Mesodermal cell (in vitro differentiated cells): ENCODE data around the gene LAMA3.

Experiments
- H3K27ac ChIP-seq: 2 replicates; pipeline ENCODE4 v1.7.0; 2013; ENCODE audit warnings: mild to moderate bottlenecking, low read depth, low read length, moderate library complexity; ENCODE audit not compliant: severe bottlenecking
- H3K36me3 ChIP-seq: 2 replicates; pipeline ENCODE4 v1.7.1; 2013; ENCODE audit warnings: mild to moderate bottlenecking, low read length, moderate library complexity; ENCODE audit not compliant: control insufficient read depth, insufficient read depth
- H3K4me1 ChIP-seq: one replicate; pipeline ENCODE4 v1.7.1; 2013; ENCODE audit warnings: mild to moderate bottlenecking, low read length; ENCODE audit not compliant: insufficient read depth, control insufficient read depth, poor library complexity, severe bottlenecking
- H3K4me3 ChIP-seq: 2 replicates; pipeline ENCODE4 v1.7.0; 2013; ENCODE audit warnings: low read length, control low read depth, mild to moderate bottlenecking; ENCODE audit not compliant: insufficient read depth, poor library complexity, severe bottlenecking; ENCODE audit errors: extremely low read depth
- H3K9me3 ChIP-seq: 2 replicates; pipeline ENCODE4 v1.7.1; 2013; ENCODE audit warnings: mild to moderate bottlenecking, low read length, moderate library complexity; ENCODE audit not compliant: control insufficient read depth
- WGBS, 2 experiments: methylation state at CpG; one replicate each; pipeline ENCODE4 v1.1.5; 2013; ENCODE audit warnings: missing lambda C conversion rate in 2 of 2; ENCODE audit not compliant: insufficient coverage in 2 of 2; 5-methylcytosine and 5-hydroxymethylcytosine counted together

Gene LAMA3

DNA sequence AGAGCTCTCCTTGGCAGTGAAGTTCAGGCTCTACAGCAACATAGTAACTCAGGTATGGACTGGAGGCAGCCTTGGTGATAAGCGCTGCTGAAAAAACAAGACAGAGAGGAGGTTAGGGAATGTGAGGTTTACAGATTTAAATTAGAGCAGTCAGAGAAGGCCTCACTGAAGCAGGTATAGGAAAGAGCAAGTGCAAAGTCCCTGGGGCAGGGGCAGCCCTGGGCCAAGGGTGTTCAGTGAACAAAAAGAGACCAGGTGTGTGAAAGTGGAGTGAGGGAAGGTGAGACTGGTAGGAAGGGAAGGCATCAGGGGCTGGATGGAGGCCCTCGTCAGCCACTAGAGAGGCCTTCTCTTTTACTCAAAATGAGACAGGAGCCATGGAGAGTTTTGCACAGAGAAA lies 89.6 kb downstream of the LAMA3 start:
- H3K4me1 ChIP-seq, result peaks cover 12% of the 10 kb centered on the region
- WGBS, 2 experiments, result 100% methylated on average over 1 of the region's 2 CpGs
- no peak overlapping the region for H3K4me3 ChIP-seq
- no peak overlapping the region for H3K27ac ChIP-seq
- H3K9me3 ChIP-seq, result no peaks in the 10 kb centered on the region
- no peaks in the 10 kb centered on the region for H3K36me3 ChIP-seq

DNA sequence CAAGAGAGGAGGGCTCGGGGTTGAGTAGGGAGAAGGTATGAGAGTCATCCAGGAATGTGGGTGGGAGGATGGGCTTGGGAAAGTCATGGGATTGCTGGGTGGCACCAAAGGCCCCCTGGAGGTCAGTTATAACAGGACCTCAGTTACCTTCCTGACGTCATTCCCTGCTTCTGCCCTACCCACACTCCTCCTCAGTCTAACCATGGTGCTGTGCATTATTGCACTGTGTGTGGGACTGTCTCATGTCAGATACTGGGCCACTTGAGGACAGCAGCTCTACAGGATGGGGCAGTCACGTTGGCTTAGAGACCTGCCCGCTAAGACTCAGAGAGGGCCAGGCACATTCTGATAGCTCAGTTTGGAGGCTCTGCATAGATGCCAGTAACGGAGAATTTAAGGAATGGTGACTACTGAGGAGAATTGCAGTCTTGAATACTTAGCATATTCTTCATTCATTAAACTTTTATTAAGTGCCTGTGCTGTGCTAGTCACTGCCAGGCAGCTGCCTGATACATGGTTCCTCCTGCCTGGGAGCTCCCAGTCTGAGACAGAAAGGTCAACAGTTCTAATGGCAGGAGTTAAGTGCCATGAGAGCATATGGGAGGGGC lies 90.5 kb downstream of the LAMA3 start:
- H3K9me3 ChIP-seq, result no peaks in the 10 kb centered on the region
- 52 to 83% methylated on average over 3 to 4 of the region's 5 CpGs for WGBS, 2 experiments
- no peaks in the 10 kb centered on the region for H3K36me3 ChIP-seq
- H3K27ac ChIP-seq, result no peak overlapping the region
- peaks cover 12% of the 10 kb centered on the region for H3K4me1 ChIP-seq
- H3K4me3 ChIP-seq, result no peak overlapping the region

DNA sequence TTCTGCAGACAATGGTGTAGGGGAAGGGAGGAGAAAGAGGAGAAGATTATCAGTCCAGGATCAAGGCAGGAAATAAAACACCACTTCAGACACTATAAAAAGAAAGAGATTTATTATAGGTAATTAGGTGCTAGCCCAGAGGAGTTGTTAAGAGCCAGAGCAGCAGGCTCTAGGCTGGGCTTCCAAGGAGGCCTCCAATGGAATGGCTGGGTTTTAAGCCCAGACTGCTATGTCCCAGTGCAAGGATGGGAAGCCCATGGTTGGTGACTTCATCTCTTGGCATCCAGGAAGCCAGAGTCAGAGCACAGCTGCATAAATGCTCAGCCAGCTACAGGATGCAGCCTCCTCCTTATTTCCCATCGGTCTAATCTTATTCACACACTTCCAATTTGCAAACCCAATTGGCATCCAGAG lies 95.6 kb downstream of the LAMA3 start:
- Histone ChIP-seq H3K4me1 (peaks cover 7% of the 10 kb centered on the region), H3K27ac (no peak overlapping the region), H3K4me3 (no peak overlapping the region), H3K9me3 (no peaks in the 10 kb centered on the region), H3K36me3 (no peaks in the 10 kb centered on the region)
- no CpG with 5 or more reads among the region's 1 CpG for WGBS, 2 experiments

DNA sequence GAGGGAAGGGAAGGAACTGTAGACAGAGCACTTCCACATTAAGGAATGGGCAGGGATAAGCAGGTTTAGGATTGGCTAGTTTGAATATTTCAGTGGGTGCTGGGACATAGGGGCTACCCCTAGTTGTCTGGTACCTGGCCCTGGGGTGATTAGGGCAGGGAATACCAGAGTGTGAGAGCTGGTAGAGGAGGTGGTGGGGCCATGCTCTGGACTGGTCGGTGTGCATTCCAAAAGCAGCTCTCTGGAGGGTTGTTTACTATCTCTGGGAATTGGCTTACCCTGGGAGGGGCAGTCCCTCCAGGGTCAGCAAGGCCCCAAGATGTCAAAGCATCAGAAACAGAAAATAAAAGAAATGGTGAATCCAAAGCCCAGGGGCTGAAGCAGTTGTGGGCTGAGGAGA lies 103.8 kb downstream of the LAMA3 start:
- H3K27ac ChIP-seq, result no peak overlapping the region
- WGBS, 2 experiments, result 82% methylated on average over 1 of the region's 1 CpG; no CpG with 5 or more reads in 1 of the 2 experiments
- H3K4me3 ChIP-seq, result no peak overlapping the region
- no peaks in the 10 kb centered on the region for H3K9me3 ChIP-seq
- no peaks in the 10 kb centered on the region for H3K36me3 ChIP-seq
- no peaks in the 10 kb centered on the region for H3K4me1 ChIP-seq

DNA sequence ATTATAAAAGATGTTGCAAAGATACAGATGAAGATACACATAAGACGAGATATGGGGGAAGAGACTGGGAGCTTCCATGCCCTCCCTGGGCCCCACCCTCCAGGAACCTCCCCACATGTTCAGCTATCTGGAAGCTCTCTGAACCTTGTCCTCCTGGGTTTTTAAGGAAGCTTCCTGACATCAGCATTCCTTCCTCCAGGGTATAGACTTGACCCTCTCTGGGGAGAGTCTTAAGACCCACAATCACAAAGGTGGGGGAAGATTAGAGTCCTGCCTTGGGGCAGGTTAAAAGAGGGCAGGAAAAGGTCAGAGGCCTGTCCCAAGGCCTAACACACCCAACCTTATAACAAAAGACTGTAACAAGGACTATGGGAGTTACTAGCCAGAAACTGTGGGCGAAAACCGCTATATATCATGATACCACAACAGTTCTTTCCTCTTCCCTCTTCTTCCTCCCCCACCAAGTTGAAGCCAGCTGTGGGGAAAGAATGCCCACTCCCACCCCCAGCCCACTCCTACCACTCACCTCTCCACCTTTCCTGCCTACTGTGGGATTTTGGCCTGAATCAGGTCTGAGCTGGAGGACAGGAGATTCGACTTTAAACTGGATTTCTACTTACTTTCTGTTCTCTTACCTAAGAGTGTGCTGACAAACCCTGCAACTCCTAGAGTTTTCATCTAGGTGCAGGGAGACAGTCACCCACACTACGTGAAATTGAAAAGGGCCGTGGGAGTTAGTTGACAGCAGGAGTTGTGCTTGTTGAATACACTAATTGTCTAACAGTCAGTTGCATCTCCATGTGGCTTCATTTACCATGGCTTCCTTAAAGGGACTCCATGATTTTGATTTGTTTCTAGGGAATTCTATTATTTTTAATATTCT lies 105.0 kb downstream of the LAMA3 start:
- Histone ChIP-seq H3K27ac (no peak overlapping the region), H3K36me3 (no peaks in the 10 kb centered on the region), H3K4me1 (no peaks in the 10 kb centered on the region), H3K9me3 (no peaks in the 10 kb centered on the region), H3K4me3 (no peak overlapping the region)
- WGBS, 2 experiments, result 86 to 96% methylated on average over 4 to 5 of the region's 6 CpGs

DNA sequence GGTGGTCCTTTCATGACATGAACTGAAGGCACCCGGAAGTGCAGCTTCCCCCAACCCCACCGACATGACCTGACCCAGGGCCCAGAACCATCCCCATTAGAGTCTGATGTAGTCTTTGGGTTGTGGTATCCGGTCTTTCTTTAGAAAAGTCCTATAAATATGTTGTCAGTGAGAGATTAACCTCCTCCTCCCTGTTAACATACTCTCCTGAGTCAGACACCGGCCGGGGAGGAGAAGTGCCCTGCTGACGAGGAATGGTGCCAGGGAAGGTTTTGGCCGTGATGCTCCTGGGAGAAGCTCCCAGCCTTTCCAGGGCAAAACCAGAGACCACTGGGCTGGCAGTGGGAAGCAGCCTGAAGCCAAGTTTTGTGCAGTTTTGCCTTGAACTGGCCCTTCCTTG lies 109.0 kb downstream of the LAMA3 start:
- H3K4me3 ChIP-seq, result no peak overlapping the region
- H3K27ac ChIP-seq, result no peak overlapping the region
- no peaks in the 10 kb centered on the region for H3K36me3 ChIP-seq
- no peaks in the 10 kb centered on the region for H3K4me1 ChIP-seq
- no peaks in the 10 kb centered on the region for H3K9me3 ChIP-seq
- 60 to 84% methylated on average over 4 to 5 of the region's 7 CpGs for WGBS, 2 experiments

DNA sequence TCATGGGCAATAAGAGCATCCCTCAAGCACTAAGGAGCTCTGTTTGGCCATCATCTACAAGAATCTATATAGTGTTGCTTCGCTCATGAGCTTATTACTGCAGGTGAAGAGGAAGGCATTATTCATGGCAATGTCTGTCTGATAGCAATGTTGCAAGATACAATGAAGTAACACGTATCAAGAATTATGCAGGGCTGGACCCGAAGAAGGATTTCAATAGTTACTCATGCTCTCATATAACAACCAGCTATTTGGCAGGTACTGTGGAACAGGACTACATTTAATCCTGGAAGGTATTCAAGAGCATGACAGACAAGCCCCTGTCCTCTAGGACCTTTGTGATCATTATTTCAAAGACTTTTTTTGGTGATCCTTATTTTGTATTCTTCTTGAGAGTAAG lies 109.6 kb downstream of the LAMA3 start:
- Histone ChIP-seq H3K4me3 (no peak overlapping the region), H3K27ac (no peak overlapping the region), H3K36me3 (no peaks in the 10 kb centered on the region), H3K9me3 (no peaks in the 10 kb centered on the region), H3K4me1 (no peaks in the 10 kb centered on the region)
- WGBS, 2 experiments, result 67 to 100% methylated on average over 1 to 3 of the region's 3 CpGs

DNA sequence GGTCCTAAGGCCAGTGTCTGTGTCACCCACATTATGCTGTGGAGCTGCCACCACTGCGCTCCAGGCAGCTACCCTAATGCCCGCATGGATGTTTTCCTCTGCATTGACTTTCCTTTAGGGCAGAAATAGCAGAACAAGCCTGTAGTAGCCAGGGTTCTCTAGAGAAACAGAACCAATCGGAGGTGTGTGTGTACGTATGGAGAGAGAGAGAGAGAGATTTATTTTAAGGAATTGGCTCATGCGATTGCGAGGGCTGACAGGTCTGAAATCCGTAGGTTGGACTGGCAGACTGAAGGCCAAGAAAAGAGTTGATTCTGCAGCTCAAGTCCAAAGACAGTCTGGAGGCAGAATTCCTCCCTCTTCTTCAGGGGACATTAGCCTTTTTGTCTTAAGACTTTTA lies 110.3 kb downstream of the LAMA3 start:
- H3K9me3 ChIP-seq, result no peaks in the 10 kb centered on the region
- no peaks in the 10 kb centered on the region for H3K36me3 ChIP-seq
- no peaks in the 10 kb centered on the region for H3K4me1 ChIP-seq
- no peak overlapping the region for H3K27ac ChIP-seq
- no peak overlapping the region for H3K4me3 ChIP-seq
- 95 to 99% methylated on average over 7 of the region's 7 CpGs for WGBS, 2 experiments

DNA sequence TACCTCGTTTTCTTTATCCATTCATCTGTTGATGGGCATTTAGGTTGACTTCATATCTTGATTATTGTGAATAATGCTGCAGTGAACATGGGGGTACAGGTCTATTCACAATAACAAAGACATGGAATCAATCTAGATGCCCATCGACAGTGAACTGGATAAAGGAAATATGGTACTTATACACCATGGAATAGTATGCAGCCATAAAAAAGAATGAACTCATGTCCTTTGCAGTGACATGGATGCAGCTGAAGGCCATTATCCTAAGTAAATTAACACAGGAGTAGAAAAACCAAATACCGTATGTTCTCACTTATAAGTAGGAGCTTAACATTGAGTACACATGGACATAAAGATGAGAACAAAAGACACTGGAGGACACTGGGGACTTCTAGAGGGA lies 111.6 kb downstream of the LAMA3 start:
- 100% methylated on average over 1 of the region's 3 CpGs; no CpG with 5 or more reads in 1 of the 2 experiments for WGBS, 2 experiments
- Histone ChIP-seq H3K4me3 (no peak overlapping the region), H3K36me3 (no peaks in the 10 kb centered on the region), H3K4me1 (no peaks in the 10 kb centered on the region), H3K9me3 (no peaks in the 10 kb centered on the region), H3K27ac (no peak overlapping the region)

DNA sequence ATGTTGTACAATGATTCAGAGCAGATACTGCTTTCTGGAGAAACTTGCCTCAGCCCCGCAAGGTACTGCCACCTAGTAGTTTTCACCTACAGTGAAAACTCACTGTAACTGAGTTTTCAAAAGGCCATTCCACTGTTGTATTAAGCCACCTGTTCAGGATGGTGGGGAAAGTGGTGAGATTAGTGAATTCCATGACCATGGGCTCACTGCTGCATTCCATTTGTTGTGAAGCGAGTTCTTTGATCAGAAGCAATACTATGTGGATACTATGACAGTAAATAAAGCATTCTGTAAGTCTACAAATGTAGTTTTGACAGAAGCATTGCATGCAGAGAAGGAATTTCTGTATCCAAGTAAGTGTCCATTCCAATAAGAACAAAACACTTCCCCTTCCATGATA lies 113.6 kb downstream of the LAMA3 start:
- Histone ChIP-seq H3K9me3 (peaks cover 5% of the 10 kb centered on the region), H3K36me3 (no peaks in the 10 kb centered on the region), H3K4me1 (no peaks in the 10 kb centered on the region), H3K4me3 (no peak overlapping the region), H3K27ac (no peak overlapping the region)
- WGBS, 2 experiments, result 86 to 92% methylated on average over 1 to 2 of the region's 2 CpGs

DNA sequence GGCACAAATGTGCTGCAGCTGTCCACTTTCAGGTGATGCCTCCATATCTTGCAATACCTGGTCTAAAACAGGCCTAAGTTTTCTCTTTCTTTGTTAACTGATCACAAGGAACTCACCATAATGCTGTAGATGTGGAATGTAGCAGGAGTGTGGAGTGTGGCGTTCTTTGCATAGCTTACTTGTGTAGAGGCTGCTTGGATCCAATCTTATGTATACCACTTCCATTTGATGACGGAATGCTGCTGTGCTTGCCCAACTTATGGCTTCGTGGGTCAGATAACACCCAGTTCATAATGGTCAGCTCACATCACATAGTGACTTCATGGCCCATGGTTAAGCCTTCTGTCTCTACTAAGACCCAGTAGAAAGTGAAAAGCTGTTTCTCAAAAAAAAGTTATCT lies 114.5 kb downstream of the LAMA3 start:
- no peaks in the 10 kb centered on the region for H3K36me3 ChIP-seq
- H3K27ac ChIP-seq, result no peak overlapping the region
- H3K4me3 ChIP-seq, result no peak overlapping the region
- no peaks in the 10 kb centered on the region for H3K4me1 ChIP-seq
- H3K9me3 ChIP-seq, result peaks cover 5% of the 10 kb centered on the region
- WGBS, 2 experiments, result 97 to 100% methylated on average over 2 to 3 of the region's 3 CpGs
